GM13977 (cell line): ENCODE measurements around the gene SETD3.

Source experiments
- DNase-seq: peaks from one replicate; pipeline ENCODE4 v3.0.0; 2012; ENCODE audit warnings: low spot score
- in situ Hi-C: fragments of 300-500 bp; cut with MboI; formaldehyde crosslinking; loops from one replicate; pipeline ENCODE4 v1.12.0; 2022; ENCODE audit warnings: low sequenced_read_pairs, low pct_unique_long_range_greater_than_20kb, mixed read lengths, inconsistent platforms; ENCODE audit not compliant: unreplicated experiment
- TF ChIP-seq, protein P1 (sequence below): IDR thresholded peaks from 2 replicates; pipeline ENCODE4 v1.5.1; 2012; ENCODE audit warnings: mild to moderate bottlenecking, control low read depth; ENCODE audit not compliant: insufficient read depth; ENCODE audit errors: extremely low read depth, missing control alignments

Gene SETD3

DNA sequence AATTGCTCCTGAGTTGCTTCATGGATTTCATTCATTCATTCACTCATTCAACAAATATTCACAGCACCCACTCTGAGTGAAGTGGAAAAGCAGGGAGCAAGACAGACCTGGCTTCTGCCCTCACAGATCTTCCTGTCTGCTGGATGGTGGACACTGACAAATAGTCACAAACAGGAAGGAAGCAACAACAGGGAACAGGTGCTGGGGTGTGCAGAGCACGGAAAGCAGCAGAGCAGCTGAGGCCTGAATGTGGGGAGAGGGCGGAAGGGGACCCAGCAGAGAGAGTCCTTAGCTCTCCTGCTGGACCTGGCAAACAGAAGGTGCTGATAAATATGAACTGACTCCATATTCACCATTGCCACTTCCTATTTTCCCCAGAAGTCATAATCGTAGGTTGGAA, 54.4 kb downstream of the SETD3 start:
- TF ChIP-seq, protein P1, sequence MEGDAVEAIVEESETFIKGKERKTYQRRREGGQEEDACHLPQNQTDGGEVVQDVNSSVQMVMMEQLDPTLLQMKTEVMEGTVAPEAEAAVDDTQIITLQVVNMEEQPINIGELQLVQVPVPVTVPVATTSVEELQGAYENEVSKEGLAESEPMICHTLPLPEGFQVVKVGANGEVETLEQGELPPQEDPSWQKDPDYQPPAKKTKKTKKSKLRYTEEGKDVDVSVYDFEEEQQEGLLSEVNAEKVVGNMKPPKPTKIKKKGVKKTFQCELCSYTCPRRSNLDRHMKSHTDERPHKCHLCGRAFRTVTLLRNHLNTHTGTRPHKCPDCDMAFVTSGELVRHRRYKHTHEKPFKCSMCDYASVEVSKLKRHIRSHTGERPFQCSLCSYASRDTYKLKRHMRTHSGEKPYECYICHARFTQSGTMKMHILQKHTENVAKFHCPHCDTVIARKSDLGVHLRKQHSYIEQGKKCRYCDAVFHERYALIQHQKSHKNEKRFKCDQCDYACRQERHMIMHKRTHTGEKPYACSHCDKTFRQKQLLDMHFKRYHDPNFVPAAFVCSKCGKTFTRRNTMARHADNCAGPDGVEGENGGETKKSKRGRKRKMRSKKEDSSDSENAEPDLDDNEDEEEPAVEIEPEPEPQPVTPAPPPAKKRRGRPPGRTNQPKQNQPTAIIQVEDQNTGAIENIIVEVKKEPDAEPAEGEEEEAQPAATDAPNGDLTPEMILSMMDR: no peak
- no peak for DNase-seq
- in situ Hi-C loops: no loop called here

DNA sequence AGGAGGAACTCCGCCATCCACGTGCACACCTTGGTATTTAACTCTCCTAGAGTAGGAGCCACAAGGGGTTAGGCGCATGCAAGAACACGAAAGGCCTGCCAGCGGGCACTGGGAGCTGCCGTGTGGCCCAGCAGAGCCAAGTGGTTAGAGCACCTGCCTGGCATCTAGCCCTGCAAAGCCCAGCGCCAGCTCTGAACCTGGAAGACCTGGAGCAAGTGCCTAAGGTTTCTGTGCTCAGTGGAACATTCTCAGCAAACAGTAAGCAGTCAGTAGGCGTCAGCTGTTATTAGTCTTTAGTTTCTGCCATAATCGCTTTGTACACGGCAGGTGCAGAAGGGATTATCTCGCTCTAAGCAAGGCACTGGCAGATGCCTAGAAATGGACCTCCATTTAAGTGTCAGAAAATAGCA, 55.4 kb downstream of the SETD3 start:
- in situ Hi-C loops: no loop called here
- TF ChIP-seq, protein P1: no peak
- DNase-seq: no peak

DNA sequence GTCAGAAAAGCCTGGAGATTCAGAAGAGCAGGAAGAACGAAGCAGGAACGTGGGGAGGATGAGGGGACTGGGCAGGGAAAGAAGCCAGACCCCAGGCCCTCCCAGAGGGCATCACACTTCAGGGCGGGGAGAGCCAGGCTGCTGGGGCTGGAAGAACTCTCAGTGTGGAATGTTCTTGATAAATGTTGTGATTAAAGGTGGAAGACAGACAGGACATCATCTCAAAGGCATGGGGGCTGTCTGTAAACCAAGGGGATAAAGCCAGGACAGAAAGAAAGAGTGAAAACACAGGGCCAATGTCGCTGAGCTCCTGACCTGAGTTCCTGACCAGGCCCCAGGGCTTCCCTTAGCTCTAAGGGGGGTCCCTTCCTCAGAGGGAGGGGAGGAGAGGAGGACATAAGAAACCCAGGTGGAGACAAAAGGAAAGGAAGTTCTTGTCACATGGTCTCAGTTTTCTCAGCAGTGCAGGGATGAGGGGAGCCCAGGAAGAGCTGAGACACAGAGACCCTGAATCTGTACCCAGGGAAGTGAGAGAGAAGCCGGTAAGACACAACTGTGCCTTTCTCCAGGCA, 56.3 kb downstream of the SETD3 start:
- no peak for DNase-seq
- TF ChIP-seq, protein P1: no peak
- in situ Hi-C loops: no loop called here

DNA sequence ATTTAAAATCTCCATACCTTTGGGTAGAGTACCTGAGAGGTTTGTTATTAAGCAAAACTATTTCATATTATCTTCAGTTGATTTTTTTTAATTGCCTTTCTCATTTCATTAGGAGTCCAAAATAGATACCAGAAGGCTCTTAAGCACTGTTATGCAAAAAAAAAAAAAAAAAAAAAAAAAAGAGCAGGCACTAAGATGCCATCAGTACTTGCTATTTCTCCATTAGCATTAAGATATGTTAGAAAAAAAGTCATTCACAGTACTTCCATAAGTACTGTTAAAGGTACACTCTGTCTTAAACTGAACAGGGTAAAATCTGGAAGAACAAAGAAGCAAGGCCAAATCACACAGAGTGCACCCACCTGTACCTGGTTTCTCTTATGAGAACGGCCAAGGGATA, 57.2 kb downstream of the SETD3 start:
- DNase-seq: no peak
- in situ Hi-C loops: no loop called here
- TF ChIP-seq, protein P1: no peak

DNA sequence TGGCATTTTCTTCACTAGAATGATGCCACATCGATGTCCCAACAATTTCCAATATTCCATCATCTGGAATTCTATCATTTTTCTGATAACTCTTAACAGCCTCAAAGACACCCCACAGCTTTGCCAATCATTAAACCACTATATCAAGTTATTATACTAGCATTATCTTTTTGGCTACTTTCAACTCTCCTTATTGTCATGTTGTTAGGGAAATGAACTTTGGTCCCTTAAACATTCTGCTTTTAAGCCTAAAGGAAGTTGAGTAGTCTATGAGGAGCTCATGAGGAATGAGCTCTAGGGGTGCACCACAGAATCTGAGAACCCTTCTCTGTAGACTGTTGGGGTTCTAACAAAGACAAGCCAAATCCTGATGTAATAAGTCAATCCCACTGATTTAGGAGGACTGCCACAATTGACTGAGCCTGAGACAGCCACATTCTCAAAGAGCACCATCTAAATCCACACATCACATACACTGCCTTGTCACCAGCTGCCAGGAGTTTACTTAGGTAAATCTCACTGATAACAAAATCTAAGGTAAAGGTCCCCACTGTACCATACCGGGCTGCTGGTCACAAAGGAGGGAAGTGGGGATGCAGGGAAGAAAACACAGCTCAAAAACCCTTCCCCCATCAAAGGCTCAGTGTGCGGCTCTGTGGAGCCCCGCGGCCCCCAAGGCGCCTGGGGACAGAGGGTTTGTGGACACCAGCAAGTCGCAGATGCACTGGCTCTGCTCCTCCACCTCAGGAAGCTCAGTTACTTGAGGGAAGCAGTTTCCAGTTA, 58.2 kb downstream of the SETD3 start:
- TF ChIP-seq, protein P1: no peak
- DNase-seq: no peak
- in situ Hi-C loops: no loop called here

DNA sequence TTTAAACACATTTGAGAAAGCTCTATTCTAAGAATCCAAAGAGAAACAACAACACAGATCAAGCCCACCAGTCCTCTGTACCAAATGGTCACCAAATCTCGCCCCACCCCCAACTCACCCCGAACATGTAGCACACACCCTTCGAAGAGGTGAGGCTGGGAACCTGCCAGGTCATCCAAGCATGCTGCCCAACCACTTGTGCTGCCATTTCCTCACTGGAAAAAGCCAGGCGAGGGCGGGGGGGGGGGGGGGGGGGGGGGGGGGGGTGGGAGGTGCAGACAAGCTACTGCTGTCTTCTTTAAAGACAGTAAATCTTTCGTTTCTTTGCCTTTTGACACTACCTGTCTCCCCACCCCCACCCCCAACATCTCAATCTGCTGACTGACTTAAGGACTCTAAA, 59.9 kb downstream of the SETD3 start:
- no peak for DNase-seq
- TF ChIP-seq, protein P1: no peak
- in situ Hi-C loops: no loop called here

DNA sequence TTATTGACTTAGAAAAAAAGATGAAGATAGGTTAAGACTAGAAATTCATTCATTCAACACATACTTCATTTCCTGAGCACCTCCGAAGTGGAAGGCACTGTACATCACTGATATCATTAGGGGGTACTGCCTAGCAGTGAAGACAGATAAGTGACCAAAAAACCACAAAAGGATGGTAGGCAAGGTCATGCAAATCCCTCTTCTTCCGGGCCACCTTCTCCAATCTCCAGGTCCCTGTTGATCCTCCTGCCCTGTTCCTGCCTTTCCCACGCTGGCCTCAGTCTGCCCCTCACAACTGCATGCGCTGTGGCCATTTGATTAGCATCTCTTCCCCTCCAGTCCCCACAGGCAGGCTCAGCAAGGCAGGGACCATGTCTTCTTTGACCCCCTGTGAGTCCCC, 60.8 kb downstream of the SETD3 start:
- in situ Hi-C loops: no loop called here
- DNase-seq: no peak
- TF ChIP-seq, protein P1: no peak
